Esophagus mucosa (tissue), 1 donor: ENCODE data around the gene SCAMP4. TPM values are rescaled to one million over a fixed set of nuclear protein-coding genes. Genes with fewer than 3 reads are reported as not detected.

Experiments used
- ATAC-seq: fragments of 200-7000 bp; cut with Tn5 transposase; one replicate; pipeline ENCODE4 v1.9.1; 2020
- total RNA-seq: library from RNA; stranded (reverse); gene quantifications from one replicate; pipeline ENCODE4 v1.2.4, GENCODE V29; 2023
- donor health status: DM: yes; HTN: yes; CAD: no.

SCAMP4 gene
- 45.6 TPM for total RNA-seq

DNA sequence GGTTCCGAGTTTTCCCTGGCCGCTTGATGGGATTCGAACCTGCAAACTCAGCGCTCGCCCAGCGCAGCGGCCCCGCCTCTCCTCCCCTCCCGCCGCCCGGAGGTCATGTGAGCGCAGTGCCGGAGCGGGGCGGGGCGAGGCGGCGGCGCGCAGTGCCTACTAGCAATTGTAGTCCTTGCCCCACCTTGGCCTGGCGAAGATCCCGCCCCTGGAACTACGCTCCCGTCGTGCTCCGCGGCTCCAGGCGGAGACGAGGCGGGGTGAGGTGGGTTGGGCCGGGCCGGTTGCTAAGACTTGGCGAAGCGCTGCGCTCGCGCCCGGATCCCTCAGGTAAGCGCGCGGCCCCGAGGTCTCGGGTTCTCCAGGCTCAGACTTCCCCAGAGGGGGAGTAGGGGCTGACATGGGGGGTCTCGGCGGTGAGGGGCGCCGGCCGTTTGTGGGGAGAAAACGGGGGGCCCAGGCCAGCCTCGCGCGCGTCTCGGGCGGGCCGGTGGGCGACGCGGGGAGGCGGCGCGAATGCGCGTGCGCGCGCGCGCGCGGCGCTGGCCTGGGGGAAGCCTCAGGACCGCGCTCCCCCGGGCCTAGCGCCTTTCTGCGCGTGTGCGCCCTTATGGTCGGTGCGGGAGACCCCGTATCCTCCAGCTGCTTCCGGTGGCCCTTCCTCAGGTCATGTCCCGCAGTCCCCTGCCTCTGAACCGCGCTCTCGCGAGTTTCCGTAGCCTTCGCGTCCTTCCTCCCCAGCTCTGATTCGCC, at the start of gene SCAMP4, which contains the start of gene ADAT3:
SCAMP4 (plus strand) TSS at position 290 of the 753 bp plus-strand sequence. CDS start 9,621 bp downstream, outside the sequence.
ADAT3 (plus strand) TSS at position 290 of the 753 bp plus-strand sequence. CDS start 6,649 bp downstream, outside the sequence.
- peak; percentile 89 for ATAC-seq

GRCh38 chr19:1855828-1856255, 49.4 kb upstream of the SCAMP4 start:
- no peak for ATAC-seq

- no peak for ATAC-seq
These were observed 48.9 kb upstream of the SCAMP4 start for GRCh38 chr19:1856345-1856697.

GRCh38 chr19:1856698-1857603, 48.2 kb upstream of the SCAMP4 start:
- peak; percentile 49 for ATAC-seq

DNA sequence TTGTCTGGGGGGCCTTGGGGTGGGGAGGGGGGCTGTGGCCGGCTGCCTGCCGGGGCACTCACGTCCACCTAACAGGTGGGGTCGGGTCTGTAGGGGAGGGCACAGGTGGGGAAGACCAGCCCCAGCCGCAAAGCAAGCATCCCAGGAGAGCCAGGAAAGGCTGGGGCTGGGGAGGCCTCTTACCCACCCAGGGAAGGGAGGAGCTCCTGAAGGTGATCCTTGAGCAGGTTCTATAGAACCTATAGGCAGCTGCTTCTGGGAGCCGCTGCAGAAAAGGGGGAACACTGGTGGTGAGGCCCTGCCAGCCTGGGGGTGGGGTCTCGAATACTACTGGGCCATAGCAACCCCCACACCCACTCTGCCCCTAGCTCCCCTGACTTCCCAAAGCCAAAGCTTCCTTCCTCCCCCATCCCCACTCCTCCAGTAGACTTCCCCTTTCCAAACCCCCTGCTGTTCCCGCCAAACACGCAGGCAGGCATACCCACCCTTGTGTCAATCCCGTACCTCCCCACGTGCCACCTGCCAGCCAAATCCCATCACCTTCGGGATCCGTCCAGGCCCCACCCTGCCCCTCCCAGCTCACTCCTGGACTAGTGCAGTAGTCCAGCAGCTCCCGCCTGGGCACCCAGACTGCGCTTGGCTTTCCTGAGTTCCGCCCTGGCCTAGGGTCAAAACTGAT, 47.4 kb upstream of the SCAMP4 start:
- no peak for ATAC-seq

- no peak for ATAC-seq
These were observed 46.7 kb upstream of the SCAMP4 start for GRCh38 chr19:1858412-1859081.

DNA sequence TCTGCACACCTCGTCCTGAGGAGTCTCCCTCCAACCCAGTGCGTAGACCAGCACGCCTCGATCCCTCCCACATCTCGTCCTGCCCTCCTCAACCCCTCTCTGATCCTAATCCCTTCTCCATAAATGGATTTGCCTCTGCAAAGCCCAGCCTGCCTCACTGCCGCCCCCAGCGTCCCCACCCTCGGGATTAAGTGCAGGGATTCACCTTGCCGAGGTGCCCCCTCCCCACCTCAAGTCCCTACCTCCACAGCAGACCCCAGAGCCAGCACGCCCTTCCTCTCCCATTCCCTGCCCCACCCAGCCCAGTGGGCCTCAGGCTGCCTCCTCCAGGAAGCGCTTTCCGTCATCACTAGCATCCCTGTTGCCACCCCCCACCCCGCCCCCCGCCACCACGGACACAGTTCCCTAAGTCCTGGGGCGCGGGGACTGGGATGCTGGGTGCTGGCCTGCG, 45.8 kb upstream of the SCAMP4 start:
- ATAC-seq, result no peak

DNA sequence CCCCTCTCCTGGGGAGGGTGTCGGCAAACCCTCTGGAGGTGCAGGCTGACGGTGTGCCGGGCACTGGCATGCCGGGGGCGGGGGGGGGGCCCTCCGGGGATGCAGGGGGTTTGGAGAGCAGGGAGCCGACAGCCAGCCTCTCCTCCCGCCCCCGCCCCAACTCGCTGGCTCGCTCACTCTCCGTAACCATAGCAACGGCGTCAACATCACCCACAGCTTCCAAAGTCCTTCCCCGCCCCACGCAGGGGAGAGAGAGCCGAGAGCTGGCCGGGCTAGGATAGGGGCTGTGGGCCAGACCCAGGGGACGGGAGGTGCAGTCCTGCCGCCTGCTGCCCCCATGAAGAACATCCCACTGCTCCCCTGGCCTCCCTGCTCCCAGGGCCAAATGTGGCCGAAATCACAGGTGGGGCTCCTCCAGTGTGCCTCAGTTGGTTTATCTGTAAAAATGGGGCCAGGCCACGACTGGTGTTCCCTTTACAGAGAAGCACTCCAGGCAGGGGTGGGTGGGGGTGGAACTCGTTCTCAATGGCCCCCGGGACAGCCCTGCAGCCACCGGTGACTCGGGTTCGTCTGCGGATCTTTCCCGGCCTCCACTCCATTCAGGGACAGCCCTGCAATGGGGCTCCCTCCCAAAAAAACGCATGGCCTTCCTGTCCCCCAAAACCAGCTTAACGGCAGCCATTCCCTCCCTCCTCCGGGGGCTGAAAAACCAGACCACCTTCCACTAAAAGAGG, 45.0 kb upstream of the SCAMP4 start:
- ATAC-seq, result no peak

GRCh38 chr19:1860821-1861598, 44.2 kb upstream of the SCAMP4 start:
- ATAC-seq, result no peak

DNA sequence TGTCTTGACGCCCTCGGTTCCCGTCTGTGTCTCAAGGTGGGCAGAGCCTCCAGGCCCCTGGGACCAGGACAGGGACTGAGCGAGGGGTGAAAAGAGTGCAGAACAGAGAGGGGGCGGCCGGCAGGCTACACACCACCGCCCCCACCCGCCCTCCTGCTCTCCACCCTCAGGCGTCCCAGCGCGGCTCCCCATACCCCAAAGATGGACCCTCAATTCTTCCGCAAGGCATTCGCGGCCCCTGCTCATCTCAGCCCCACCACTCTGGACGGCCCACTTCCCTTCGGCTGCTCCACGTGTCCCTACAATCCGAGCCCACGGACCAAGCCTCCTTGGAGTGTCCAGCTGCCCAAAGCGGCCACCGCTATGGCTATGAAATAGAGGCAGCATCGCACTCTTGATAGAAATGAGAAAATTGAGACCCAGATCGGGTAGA, 43.6 kb upstream of the SCAMP4 start:
- no peak for ATAC-seq

GRCh38 chr19:1862068-1862423, 43.2 kb upstream of the SCAMP4 start:
- no peak for ATAC-seq

DNA sequence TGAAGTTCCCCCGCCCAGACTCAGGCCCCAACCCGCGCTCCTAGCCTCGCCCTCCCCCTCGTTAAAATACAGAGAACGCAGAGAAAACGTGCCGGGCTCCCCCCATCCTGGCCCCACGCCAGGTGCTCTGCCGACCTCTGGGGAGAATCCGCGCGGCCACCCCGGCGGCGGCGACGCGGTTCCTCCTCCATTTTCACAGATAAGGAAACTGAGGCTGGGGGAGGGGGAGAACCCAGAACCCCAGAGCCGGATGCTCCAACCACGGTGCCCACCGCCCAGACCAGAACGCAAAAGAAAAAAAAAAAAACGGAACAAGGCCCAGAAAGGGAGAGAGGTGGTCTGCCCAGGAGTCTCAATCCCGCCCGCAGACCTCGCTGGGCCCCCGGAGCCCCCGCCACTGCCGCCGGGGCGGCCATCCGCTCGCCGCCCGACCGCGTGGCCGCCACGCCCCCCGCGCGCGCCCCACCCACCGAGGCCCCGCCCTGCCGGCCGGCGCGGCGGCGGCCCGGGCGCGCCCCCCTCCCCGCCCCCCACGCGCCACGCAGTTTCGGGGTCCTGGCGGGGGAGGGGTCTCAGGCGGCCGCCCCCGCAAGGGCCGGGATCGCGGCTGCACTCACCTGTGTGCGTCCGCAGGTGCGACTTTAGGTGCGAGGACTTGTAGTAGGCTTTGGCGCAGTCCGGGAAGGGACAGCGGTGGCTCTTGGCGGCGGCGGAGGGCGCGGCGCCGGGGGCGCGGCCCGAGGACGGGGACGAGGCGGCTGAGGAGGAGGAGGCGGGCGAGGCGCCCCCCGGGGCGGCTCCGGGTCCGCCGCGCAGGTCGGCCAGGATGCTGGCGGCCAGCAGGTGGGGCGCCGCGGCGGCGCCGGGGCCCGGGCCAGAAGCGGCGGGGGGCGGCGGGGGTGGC, 42.5 kb upstream of the SCAMP4 start:
- ATAC-seq, result no peak

- ATAC-seq, result no peak
These were observed 41.9 kb upstream of the SCAMP4 start, which contains the start of gene KLF16 for GRCh38 chr19:1863328-1863637. Gene KLF16, minus strand, starts transcription at chr19:1863579. Its CDS starts 82 bp downstream, at chr19:1863497.

GRCh38 chr19:1863638-1864479, 41.3 kb upstream of the SCAMP4 start:
- peak; percentile 84 for ATAC-seq

GRCh38 chr19:1864480-1865171, 40.6 kb upstream of the SCAMP4 start:
- ATAC-seq, result peak; percentile 25

- no peak for ATAC-seq
These were observed 39.8 kb upstream of the SCAMP4 start for GRCh38 chr19:1865172-1866010.

GRCh38 chr19:1866693-1867348, 38.4 kb upstream of the SCAMP4 start:
- no peak for ATAC-seq
